SH-SY5Y (cell line): ENCODE data around the gene EIF4G3.

ENCODE experiments used
- GATA2 ChIP-seq: IDR thresholded peaks from 2 replicates; pipeline ENCODE4 v1.6.1; 2011; ENCODE audit warnings: mild to moderate bottlenecking, low read depth, low read length
- GATA3 ChIP-seq: IDR thresholded peaks from 2 replicates; pipeline ENCODE4 v1.6.1; 2011; ENCODE audit warnings: low read depth, mild to moderate bottlenecking, low read length, moderate library complexity

- TF ChIP-seq GATA3 = no peak
- TF ChIP-seq GATA2 = no peak
Measured at GRCh38 chr1:21082073-21082472, 94.6 kb downstream of the EIF4G3 start.
